Transverse colon (tissue), 4 donors: ENCODE results near the gene PRXL2C. TPM values are rescaled to one million over a fixed set of nuclear protein-coding genes. Genes with fewer than 3 reads are reported as not detected.
A peak's percentile ranks its signal among the peaks of the same experiment; 100 is the strongest.

Experiments used
- DNase-seq: peaks from one replicate; pipeline ENCODE4 v3.0.0-alpha.2; 2019
- H3K27ac ChIP-seq, 4 donors: fragments of 200-600 bp; sonication (generic); 2 replicates each; pipeline ENCODE4 v1.5.1; 2016 to 2018; ENCODE audit warnings: inconsistent platforms in 4 of 4
- H3K27me3 ChIP-seq: fragments of 200-600 bp; sonication (generic); 2 replicates; pipeline ENCODE4 v1.5.1; 2017; ENCODE audit warnings: inconsistent platforms
- H3K36me3 ChIP-seq, 4 donors: fragments of 200-600 bp; sonication (generic); 2 replicates each; pipeline ENCODE4 v1.5.1; 2017 to 2019; ENCODE audit warnings: inconsistent platforms in 4 of 4
- H3K4me1 ChIP-seq, 4 donors: fragments of 200-600 bp; sonication (generic); 2 replicates each; pipeline ENCODE4 v1.5.1; 2017 to 2020; ENCODE audit warnings: inconsistent platforms in 4 of 4
- H3K4me3 ChIP-seq, 4 donors: fragments of 200-600 bp; sonication (generic); 1 replicate in 1 of 4; 2 replicates in 3 of 4; pipeline versions ENCODE4 v1.5.1 to v1.6.1; 2017 to 2019; ENCODE audit warnings: inconsistent platforms in 4 of 4
- H3K9me3 ChIP-seq, 2 donors: fragments of 200-600 bp; sonication (generic); 2 replicates each; pipeline ENCODE4 v1.5.1; 2017 to 2019; ENCODE audit warnings: inconsistent platforms in 2 of 2
- EP300 ChIP-seq: sonication (generic); formaldehyde crosslinking; IDR thresholded peaks from one replicate; pipeline ENCODE4 v1.6.1; 2017; ENCODE audit warnings: antibody characterized with exemption, low read depth
- POLR2A ChIP-seq: fragments of 450-650 bp; IDR thresholded peaks from one replicate; pipeline ENCODE4 v1.6.1; 2016; ENCODE audit warnings: antibody characterized with exemption, mild to moderate bottlenecking, moderate library complexity
- POLR2AphosphoS5 ChIP-seq, 3 donors: sonication (generic); formaldehyde crosslinking; IDR thresholded peaks; one replicate each; pipeline ENCODE4 v1.6.1; 2016; ENCODE audit warnings: antibody characterized with exemption in 3 of 3
- WGBS, 2 donors: methylation state at CpG; one replicate each; pipeline ENCODE4 v1.1.5; 2018; ENCODE audit warnings: low coverage in 1 of 2; 5-methylcytosine and 5-hydroxymethylcytosine counted together
- in situ Hi-C, 4 donors: fragments of 200-750 bp; cut with MboI; loops; one replicate each; pipeline versions ENCODE4 v1.15.0 to v1.15.1; 2017; ENCODE audit warnings: low sequenced_read_pairs in 3 of 4, low pct_ligation_motif_present in 1 of 4, low pct_unique_long_range_greater_than_20kb in 1 of 4
- intact Hi-C: fragments of 100-400 bp; cut with DNase I; formaldehyde crosslinking; loops from one replicate; pipeline ENCODE4 v1.15.1; 2023; ENCODE audit warnings: low total_unique reads
- total RNA-seq, 4 donors: library from RNA; depleted of rRNA; stranded (reverse); fragments of >200 nt; gene quantifications; one replicate each; pipeline ENCODE4 v1.1.0, GENCODE V29; 2016
- TF ChIP-seq, protein P1 (sequence below), 5 experiments: fragments of 200-600 bp in 3 of 5; fragments of 450-650 bp in 2 of 5; sonication (generic) in 3 of 5; IDR thresholded peaks; 1 replicate in 2 of 5; 2 replicates in 3 of 5; pipeline ENCODE4 v1.5.1; 2016 to 2017; ENCODE audit warnings: antibody characterized with exemption in 5 of 5, inconsistent platforms in 3 of 5, mild to moderate bottlenecking in 2 of 5, moderate library complexity in 1 of 5

PRXL2C gene
- total RNA-seq, 4 donors from 2014 or later: 2.6 to 7.0 (median 3.6) TPM

DNA sequence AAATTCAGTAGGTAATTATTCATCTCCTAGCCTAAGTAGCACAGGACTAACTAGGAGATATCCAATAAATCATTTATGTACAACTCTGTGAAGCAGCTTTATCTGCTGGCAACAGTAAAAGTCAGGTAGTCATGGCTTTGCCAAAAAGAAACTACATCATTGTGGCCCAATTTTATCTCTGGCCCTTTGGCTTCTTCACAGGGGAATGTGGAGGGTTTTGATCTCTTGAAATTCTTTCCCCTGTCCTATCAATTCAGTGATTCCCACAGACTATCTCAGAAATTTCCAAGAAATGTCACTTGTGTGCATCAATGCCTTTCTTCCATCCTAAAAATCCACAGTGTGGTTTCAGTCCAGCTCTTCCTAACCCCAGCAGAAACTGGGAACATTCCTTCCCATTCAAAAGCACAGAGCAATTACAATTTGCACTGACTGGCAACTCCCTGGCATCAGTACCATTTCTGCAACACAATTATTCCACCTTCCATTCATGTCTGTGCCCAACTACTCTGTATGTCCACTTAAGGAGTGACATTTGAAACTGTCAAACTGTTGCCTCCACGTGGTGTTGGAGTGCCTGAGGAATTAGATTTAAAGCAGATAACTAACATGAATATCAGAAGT, 42.0 kb downstream of the PRXL2C start:
- in situ Hi-C loops: no loop called here
- H3K4me3 ChIP-seq: no peak overlapping the region
- H3K27ac ChIP-seq: peak overlapping the region; percentile 57 to 71 (median 60)
- intact Hi-C loops: loop anchor here (10.0 kb wide), 1 partner anchor 158 kb away; the partner anchor contains the start of gene HABP4
- H3K27me3 ChIP-seq: no peaks in the 10 kb centered on the region
- WGBS, 2 donors: 17% methylated on average over 1 of the region's 1 CpG
- DNase-seq: no peak
- H3K9me3 ChIP-seq: no peaks in the 10 kb centered on the region
- no peak for TF ChIP-seq EP300
- TF ChIP-seq, protein P1, sequence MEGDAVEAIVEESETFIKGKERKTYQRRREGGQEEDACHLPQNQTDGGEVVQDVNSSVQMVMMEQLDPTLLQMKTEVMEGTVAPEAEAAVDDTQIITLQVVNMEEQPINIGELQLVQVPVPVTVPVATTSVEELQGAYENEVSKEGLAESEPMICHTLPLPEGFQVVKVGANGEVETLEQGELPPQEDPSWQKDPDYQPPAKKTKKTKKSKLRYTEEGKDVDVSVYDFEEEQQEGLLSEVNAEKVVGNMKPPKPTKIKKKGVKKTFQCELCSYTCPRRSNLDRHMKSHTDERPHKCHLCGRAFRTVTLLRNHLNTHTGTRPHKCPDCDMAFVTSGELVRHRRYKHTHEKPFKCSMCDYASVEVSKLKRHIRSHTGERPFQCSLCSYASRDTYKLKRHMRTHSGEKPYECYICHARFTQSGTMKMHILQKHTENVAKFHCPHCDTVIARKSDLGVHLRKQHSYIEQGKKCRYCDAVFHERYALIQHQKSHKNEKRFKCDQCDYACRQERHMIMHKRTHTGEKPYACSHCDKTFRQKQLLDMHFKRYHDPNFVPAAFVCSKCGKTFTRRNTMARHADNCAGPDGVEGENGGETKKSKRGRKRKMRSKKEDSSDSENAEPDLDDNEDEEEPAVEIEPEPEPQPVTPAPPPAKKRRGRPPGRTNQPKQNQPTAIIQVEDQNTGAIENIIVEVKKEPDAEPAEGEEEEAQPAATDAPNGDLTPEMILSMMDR (IDR thresholded peaks at IDR 0.05): no peak
- TF ChIP-seq POLR2A: no peak
- TF ChIP-seq POLR2AphosphoS5 (IDR thresholded peaks at IDR 0.05): no peak
- H3K36me3 ChIP-seq: no peaks in the 10 kb centered on the region
- H3K4me1 ChIP-seq: peaks cover 0 to 18% (median 5%) of the 10 kb centered on the region in 4 donors

DNA sequence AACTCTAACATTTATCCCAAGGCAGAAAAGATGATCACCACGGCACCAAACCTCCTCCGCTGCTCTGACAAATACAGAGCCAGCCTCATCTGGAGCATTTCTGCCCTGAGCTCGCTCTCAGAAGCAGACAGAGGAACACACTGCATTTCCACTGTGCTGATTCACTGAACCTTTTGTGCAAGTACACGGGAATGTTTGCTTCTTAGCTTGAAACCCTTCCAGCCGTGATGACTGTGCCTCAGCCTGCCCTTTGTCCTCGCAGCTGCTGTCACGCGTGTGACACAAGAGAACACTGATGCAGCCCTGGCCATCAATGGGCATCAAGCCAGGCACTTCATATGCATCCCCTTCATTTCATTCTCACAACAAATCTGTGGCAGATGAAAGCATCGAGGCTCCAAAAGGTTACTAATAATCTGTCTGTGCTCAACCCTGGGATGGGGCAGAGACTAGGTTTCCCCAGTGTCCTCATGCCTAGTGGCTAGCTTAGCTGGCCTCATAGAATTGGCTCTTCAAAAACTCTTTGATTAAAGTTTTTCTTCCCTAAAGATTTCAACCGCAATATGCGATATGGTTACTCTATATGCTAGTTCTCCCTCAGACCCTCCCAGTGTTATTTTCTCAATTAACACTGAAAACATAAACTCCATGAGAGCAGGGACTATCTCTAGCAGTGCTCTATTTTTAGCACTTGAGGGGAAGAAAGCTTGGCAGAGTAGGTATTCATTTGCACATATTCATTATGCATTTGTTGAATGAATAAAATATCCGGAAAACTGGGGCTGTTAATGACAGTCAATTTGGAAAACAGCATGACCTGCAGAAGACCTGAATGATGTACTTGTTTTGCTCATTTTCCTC, 42.8 kb downstream of the PRXL2C start:
- in situ Hi-C loops (no loop called here), intact Hi-C loops (loop anchor here (10.0 kb wide), 1 partner anchor 158 kb away; the partner anchor contains the start of gene HABP4)
- Histone ChIP-seq H3K9me3 (no peaks in the 10 kb centered on the region), H3K27me3 (no peaks in the 10 kb centered on the region), H3K36me3 (no peaks in the 10 kb centered on the region), H3K27ac (peak overlapping the region; percentile 57 to 71 (median 60)), H3K4me1 (peaks cover 0 to 18% (median 4%) of the 10 kb centered on the region in 4 donors), H3K4me3 (no peak overlapping the region)
- WGBS, 2 donors: 41 to 54% methylated on average over 6 to 12 of the region's 12 CpGs
- peak; percentile 52 for DNase-seq
- TF ChIP-seq, protein P1 (IDR thresholded peaks at IDR 0.05): no peak
- TF ChIP-seq POLR2A (no peak), POLR2AphosphoS5 (IDR thresholded peaks at IDR 0.05) (peak; percentile 51 to 57 (median 56))

DNA sequence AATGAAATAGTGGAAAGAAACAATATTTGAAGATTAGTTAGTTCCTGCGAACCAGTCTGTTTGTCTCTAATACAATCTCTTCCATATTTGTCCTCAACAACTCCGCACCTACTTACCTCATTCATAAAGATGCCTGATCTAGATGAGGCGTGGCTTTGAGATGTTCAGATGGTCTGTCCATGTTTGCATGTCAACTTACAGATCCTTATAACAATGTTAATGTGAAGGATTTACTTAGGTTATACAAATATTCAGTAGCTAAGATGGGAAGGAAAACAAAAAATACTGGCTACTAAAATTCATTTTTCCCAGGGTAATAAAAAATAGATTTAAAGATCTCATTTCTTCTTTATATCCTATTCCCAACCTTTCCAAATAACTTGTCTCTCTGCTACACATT, 43.8 kb downstream of the PRXL2C start:
- in situ Hi-C loops (no loop called here), intact Hi-C loops (loop anchor here (10.0 kb wide), 1 partner anchor 157 kb away; the partner anchor contains the start of gene HABP4)
- Histone ChIP-seq H3K36me3 (no peaks in the 10 kb centered on the region), H3K27me3 (no peaks in the 10 kb centered on the region), H3K4me3 (no peak overlapping the region), H3K4me1 (peaks cover 0 to 18% (median 4%) of the 10 kb centered on the region in 4 donors), H3K27ac (peak overlapping the region in 3 of 4 donors; percentile 57 to 71 (median 63)), H3K9me3 (no peaks in the 10 kb centered on the region)
- TF ChIP-seq, protein P1 (IDR thresholded peaks at IDR 0.05): no peak
- TF ChIP-seq POLR2A: no peak
- TF ChIP-seq POLR2AphosphoS5 (IDR thresholded peaks at IDR 0.05): no peak
- TF ChIP-seq EP300: no peak
- no peak for DNase-seq
- WGBS, 2 donors: 69 to 94% methylated on average over 3 of the region's 3 CpGs

DNA sequence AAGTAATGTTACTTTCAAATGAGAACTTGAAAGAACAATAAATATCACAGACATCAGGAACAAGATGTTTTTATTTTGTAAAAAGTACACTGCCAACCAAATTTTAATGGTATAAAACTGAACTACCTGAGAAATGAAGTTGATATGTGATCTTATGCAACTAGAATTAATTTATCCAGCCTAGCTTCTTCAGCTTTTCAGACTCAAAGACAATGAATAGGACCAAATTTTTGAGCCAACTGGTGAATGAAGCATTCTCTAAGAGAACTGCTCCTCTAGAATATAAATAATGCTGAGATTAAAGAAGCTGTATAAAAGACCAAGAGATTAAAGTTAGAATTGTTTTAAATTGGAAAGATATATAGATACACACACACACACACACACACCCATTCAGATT, 45.4 kb downstream of the PRXL2C start:
- in situ Hi-C loops (no loop called here), intact Hi-C loops (loop anchor here (10.0 kb wide), 1 partner anchor 155 kb away; the partner anchor contains the start of gene HABP4)
- peaks cover 0 to 18% (median 4%) of the 10 kb centered on the region in 4 donors for H3K4me1 ChIP-seq
- no peak for DNase-seq
- no peak overlapping the region for H3K4me3 ChIP-seq
- H3K9me3 ChIP-seq: no peaks in the 10 kb centered on the region
- no peaks in the 10 kb centered on the region for H3K27me3 ChIP-seq
- TF ChIP-seq POLR2AphosphoS5 (IDR thresholded peaks at IDR 0.05) (no peak), EP300 (no peak), POLR2A (no peak)
- TF ChIP-seq, protein P1 (IDR thresholded peaks at IDR 0.05): no peak
- no peak overlapping the region for H3K27ac ChIP-seq
- H3K36me3 ChIP-seq: no peaks in the 10 kb centered on the region
